Stimulated activated CD4-positive, alpha-beta T cell treated with anti-CD3 and anti-CD28 coated beads, TNF-alpha, amount 100 ng/mL, for 1 hour (primary cell): ENCODE measurements around the gene ATF7.
A peak's percentile ranks its signal among the peaks of the same experiment; 100 is the strongest.

ENCODE experiments used
- DNase-seq, 3 donors: peaks; one replicate each; pipeline ENCODE4 v3.0.0-alpha.2; 2020; ENCODE audit warnings: low read depth in 3 of 3, low spot score in 1 of 3

Gene ATF7

DNA sequence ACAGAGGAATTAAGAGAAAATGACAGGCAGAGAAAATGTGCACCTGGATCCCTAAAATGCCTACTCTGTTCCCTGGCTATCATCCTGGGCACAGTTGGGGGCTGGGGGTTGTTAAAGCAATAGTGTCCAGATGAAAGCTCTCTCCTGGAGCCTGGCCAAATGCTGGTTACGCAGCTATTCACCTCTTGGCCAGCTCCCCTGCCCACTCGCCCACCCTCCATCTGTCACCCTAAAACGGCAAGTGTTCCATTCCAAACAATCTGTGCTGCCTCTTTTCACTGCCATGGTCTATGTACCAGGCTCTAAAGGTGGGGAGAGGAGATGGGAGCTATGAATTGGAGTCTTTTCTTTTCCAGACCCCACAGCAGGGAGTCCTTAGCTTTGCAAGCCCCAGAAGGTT is 94.2 kb downstream of the ATF7 start:
- no peak for DNase-seq

DNA sequence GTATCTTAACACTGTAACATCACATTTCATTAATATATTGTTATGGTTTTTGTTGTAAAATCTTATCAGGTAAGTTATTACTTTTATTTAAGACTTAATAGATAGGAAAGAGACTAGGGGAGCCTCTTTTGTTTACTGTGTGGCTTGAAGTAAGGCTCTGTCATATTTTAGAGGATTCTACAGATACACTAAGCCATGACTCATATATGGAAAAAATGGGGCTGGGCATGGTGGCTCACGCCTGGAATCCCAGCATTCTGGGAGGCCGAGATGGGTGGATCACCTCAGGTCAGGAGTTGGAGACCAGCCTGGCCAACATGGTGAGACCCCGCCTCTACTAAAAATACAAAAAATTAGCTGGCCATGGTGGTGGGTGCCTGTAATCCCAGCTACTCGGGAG is 95.3 kb downstream of the ATF7 start:
- no peak for DNase-seq

DNA sequence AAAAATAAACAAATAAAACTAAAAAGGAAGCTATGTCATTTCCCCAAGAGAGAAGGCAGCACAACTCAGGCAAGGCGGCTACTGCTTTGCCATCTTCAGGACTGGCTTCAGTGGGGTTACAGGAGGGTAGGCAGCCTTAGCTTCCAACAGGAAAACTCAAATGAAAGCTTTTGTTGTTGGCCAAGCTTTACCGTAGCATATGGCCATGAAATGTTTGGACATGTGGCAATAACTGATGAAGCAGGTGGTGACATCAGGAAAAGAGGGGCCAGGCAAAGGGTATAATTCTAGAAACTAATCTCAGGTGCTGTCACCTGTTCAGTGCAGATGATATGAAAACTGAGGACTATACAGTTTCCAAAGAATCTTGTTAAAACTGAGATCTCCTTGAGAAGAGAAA is 96.1 kb downstream of the ATF7 start:
- DNase-seq: no peak

DNA sequence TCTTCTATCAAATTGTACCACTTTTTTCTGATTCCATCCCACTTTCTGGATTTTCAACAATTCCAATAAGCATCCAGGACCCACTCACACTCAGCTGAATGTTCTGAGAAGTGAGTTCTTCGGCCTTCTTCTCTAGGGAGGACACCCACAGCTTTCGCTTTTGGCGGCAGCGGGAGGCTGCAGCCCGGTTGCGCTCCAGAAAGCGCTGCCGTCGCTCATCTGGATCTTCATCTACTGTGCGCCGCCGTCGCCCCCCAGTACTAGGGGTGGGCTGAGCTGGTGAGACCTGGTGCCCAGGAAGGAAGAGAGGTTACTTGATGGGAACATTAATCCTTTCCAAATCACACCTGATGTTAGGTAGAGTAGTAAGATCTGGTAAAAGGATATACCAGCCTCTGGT is 101.7 kb downstream of the ATF7 start:
- DNase-seq: no peak

DNA sequence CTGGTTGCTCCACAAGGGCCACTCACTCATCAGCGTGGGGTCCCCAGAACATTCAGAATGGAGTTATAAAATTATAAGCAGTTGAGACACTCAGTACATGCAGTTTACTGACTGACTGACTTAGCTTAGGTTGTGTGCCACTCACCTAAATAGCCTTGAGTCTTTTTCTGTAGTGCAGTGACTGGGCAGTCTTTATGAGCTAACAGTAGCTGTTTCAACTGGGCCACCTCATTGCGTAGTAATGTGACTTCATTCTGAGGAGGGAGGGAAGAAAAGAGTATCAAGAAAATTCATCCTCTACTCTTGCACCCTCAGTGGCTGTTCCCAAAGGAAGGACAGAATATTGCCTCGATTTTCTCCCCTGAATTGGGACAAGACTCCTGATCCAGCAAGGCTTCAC is 103.1 kb downstream of the ATF7 start:
- DNase-seq: no peak

DNA sequence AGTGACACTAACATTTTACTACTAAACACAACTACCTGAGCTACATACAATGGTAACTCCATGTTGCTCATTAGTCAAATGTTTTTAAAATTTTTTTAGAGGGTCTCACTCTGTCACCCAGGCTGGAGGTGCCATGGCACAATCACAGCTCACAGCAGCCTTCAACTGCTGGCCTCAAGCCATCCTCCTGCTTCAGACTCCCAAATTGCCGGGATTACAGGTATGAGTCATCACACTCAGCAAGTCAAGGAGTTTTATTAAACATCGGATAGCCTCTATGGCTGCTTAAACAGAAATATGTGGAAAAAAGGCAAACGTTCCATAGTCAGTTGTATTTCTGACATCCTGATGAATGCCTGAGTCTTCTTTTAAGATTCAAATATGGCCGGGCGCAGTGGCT is 107.8 kb downstream of the ATF7 start:
- DNase-seq: no peak

DNA sequence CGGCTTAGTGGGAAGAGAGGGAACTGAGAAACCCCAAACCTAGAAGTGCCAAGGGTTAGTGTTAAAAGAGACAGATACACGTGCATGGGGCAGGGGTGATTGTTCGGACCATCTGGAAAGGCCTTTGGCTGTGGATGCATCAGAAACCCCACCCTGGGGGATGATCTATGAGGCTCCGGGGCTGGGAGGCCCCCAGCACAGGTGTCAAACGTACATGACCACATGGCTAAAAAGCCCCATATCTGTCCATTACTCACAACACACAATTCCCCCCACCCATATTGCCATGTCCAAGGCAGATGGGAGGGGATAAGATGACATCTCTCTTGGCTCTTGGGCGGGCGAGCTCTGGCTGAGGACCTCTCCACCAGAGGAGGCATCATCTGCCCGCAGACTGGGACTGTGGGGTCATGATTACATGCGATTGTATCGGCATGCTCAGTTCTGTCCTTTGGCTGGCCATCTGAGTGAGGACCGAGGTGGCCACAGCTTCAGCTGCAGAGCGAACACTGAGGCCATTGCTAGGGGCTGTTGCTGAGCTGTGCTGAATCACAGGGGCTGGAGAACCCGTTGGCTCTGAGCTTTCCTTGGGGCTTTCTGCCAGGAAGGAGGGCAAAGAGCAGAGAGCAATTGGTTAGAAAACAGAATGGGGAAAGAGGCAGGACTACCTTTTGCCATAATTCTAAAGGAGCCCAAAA is 109.3 kb downstream of the ATF7 start:
- no peak for DNase-seq

DNA sequence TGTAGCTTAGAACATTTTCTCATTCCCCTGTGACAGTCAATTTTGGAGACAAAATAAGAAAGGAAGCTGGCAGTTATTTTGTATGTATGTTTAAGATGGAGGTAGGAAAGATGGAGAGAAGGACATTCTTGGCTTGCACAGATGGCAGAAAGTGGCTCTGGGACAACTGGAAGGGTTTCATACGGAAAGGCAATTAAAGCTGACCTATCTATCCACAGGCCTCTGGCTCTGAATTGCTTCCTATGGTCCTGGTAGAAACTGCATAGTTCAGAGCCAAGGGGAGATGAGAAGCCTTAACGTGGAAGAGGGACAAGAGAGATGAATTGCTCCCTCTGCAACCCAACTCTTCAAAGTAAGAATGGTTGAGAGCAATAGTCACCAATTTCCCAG is 110.9 kb downstream of the ATF7 start:
- no peak for DNase-seq

DNA sequence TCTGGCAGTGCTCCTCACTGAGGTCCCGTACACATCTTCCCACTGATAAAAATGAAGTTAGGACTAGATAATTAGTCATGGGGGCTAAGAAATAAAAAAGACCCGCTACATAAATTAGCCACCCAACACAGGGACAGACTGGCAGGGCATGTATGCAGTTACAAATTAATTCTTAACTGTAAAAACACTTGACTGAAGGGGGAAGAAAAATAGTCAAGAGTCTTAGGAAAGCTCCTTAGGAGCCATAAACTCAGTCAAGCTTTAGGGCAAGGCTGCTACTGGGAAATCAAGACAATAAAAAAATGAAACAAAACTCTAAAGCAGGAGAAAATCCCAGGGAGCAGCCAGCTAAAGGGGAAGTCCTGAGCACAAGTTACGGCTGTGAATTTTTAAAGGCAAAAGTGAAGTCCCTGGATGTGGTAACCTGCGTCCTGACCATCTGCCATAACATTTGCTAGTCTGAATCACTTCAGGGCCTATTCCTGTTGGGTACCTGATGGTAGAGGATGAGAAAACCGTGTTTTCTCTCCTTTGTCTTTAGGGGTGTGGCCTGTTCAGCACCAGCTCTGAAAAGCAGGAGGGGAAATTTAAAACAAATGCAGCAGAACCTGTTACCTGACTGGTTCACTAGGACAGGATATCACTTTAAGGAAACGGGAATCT is 111.4 kb downstream of the ATF7 start:
- DNase-seq: no peak

DNA sequence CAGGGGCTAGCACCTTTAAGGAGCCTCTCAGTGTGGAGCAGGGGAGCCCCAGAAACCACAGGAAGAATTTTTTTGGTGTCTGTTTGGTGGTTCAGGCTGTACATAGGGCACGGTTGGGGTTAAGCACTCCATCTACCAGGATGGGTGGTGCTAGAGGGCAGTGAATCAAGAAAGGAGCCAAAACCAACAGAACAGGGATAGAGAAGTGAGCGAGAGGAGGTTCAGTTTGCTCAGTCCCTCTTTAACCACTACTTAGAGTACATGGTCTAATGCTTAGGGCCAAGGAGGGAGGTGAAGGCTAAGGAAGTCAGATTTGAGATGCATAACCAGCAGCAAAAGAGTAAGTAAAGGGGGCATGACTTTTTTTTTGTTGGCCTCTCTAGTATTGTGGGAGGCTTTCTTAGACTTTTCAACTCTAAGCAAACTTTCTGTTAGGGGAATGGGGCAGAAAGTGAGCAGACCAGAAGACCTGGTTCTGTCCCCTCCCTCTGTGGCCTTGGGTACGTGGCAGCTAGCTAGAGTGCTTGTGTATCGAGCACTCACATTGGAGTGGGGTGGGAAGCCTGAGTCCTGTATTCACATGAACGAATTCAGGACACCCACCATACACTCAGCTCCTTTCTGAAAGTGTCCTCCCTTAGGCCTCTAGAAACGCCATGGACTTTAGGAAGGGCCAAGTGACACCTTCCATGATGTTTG is 112.3 kb downstream of the ATF7 start:
- no peak for DNase-seq

DNA sequence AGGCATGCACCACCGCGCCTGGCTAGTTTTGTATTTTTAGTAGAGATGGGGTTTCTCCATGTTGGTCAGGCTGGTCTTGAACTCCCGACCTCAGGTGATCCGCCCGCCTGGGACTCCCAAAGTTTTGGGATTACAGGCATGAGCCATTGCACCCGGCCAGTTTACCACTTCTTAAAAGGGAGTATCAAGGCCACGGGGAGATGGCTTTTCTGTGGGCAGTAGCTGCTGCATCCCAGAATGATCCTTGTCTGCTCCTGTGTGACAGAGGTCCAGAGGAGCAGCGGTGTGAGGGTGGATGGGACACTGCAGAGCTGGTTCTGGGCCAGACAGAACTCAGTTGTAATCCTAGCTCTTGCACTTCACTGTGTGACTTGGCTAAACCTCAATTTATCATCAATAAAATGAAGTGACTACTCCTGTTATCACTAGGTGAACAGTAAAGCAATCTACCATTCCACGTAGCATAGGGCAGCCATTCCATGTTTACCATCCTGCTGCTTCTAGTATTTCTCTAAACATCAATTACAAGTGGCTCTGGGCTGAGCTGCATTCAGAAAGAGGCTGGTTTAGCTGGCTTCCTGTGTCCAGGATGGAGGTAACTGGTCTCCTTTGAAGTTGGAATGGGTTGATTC is 115.9 kb downstream of the ATF7 start:
- DNase-seq: no peak

DNA sequence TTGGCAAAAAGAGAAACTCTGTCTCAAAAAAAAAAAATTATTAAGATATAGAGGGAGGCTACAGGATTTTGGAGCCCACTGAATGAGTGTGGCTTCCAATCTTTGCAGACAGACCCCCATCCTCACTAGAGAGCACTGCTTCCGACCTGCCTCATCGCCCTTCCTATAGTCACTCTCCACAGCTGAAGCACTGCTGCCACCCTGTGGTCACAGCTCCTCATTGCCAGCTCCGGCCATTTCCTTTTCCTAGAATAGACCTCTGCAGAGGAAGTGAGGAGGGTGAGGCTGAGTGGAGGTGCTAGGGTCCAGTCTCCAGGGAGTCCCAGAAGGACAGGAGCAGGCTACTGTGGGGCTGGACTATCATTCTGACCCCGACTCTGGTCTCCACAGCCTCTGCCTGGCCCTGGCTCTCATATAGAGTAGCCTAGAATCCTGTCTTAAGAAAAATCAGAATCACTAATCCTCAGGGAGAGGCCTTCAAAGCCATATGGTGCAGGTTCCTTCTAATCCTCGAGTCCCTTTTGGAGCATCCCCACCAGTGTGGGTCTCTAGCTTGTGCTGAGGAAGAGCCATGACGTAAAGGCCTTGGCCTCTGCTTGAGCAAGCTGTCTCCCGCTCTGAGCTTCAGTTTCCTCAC is 117.5 kb downstream of the ATF7 start:
- DNase-seq: peak; percentile 58 to 75 (median 64)

DNA sequence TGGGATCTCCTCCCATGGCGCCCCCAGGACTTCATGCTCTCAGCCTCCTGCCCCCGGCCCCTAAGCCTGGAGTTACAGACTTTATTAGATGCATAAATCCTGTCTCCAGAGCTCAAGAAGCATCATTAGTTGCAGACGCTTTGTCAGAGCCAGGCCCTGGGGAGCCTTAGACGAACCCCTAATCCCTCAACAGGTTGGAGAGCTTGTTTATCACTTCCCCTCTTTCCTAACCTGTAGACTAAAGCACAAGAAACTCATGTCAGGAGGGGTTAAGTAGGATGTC is 118.6 kb downstream of the ATF7 start:
- no peak for DNase-seq

DNA sequence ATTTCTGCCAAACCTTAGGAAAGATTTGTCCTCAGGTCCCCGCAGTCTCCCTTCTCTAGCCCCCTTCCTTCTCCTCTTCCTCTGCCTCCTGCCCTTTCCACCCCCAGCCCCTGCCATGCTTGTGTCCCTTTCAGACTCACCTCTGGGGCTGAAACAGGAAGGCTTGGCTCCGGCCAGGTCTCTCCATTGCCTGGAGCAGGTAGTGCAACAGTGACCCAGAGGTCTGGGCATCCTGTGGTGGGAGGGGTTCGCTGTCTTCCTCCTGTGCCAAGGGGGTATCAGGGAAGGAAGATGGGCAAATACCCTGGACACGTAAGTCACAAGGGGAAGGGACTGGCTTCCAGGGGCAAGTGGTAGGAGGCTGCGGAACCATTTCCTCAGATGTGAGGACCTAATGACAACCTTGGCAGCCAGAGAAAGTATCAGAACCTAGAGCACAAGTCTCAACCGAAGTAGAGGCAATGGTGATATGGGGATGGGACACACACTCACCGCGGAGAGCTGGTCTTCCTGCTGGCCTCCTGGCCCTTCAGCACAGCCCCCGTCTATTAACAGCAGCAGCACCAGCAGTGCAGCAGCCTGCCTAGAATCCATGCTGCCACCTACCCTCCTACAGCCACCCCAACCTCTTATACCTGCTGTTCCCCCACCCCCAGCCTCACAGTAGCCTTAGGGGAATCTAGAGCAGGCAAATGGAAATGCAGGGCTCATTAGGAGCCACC is 119.1 kb downstream of the ATF7 start, which contains the start of gene NPFF:
Gene NPFF (minus strand): TSS at position 604 of the 722 bp plus-strand sequence. CDS start 10 bp downstream, at position 594.
- no peak for DNase-seq

DNA sequence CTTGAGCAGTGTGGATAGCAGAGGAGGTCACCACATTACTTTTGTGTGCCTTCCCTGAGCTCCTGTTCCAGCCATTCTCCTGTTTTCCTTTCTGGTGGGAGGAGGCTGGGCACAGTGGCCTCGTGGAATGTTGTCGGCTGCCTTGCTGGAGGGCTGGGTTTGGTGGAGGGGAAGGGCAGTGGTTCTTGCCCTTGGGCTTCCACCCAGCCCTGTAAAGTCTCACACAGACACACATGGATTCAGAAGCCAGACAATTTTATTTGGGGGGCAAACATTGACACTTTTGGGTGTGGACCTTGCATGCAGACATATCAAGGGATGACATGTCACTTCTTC is 119.8 kb downstream of the ATF7 start:
- no peak for DNase-seq

DNA sequence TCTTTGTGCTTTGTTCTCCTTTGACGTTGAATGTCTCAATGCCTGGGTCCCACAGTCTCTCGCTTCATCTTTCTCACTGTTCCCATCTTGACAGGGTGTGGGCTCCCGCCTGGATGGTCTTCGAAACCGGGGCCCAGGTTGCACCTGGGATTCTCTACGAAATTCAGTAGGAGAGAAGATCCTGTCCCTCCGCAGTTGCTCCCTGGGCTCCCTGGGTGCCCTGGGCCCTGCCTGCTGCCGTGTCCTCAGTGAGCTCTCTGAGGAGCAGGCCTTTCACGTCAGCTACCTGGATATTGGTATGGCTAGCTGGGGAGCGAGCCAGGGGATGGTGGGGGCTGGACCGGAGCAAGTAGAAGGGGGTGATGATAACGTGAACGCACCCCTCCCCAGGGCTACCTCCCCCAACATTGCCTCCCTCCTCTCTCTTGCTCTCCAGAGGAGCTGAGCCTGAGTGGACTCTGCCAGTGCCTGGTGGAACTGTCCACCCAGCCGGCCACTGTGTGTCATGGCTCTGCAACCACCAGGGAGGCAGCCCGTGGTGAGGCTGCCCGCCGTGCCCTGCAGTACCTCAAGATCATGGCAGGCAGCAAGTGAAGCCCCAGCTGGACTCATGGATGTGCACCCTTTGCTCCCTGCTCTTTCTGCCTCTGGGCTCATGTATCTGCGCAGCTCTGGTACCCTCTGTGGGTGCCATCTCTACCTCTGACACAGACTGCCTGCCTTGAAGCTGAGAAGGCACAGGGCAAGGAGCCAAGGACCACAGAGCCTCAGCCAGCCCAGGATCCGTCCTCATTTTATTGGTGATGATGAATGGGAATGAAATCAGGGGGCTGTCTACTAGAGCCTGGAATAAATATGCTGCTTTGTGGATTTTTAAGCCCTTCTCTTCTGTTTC is 120.4 kb downstream of the ATF7 start:
- no peak for DNase-seq

DNA sequence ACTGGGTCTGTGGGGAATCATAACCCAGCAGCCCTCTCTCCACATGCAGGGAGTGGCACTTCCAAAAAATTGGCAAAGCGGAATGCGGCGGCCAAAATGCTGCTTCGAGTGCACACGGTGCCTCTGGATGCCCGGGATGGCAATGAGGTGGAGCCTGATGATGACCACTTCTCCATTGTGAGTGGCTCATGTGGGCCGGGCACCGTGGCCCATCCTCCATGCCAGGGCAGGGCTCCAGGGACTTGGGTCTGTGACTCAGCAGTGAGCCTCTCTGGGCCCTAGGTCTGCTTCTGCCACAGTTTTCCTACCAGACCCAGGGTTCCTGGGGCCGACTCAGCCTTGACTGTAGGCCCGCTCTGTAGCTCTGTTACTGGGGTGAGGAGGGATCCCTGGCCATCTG is 121.1 kb downstream of the ATF7 start:
- no peak for DNase-seq

DNA sequence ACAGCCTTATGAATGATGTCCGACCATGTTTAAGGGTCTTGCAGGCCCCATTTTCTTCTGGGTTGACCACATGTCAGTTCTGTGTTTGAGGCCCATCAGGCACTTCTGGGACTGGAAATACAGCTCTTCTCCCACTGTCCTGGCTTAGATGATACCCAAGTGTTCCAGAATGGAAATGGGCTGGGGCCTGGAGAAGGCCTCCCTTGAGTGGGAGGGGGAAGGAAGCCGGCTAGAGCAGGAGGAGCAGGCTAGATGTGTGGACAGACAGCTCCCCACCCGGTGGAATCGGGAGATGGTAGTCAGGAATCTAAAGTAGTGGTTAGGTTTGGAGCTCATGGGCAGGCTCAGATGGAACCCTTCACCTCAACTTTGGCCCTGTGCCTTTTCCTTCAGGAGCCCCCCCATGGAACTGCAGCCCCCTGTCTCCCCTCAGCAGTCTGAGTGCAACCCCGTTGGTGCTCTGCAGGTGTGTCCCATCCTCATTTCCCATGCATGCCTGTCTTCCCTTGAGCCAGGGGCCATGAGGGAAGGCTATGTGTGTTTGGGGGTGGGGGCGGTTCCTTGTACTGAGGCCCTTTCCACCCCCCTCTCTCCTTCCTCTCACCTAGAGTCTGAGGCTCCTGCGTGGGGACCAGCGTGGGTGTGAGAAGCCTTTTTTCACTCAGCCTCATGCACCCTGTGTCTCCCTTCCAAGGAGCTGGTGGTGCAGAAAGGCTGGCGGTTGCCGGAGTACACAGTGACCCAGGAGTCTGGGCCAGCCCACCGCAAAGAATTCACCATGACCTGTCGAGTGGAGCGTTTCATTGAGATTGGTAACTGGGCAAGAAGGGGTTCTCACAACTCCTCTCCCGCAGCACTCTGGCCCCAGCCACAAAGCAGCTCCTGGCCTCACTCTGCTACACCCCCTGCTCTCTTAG is 121.9 kb downstream of the ATF7 start:
- DNase-seq: no peak
